ENCODE results near the gene MCRIP2. TPM values are rescaled to one million over a fixed set of nuclear protein-coding genes. Genes with fewer than 3 reads are reported as not detected.
A peak's percentile ranks its signal among the peaks of the same experiment; 100 is the strongest.

The MCRIP2 gene
- total RNA-seq, 6 experiments from 2014 or later, result 48.8 to 130 (median 76.7) TPM

DNA sequence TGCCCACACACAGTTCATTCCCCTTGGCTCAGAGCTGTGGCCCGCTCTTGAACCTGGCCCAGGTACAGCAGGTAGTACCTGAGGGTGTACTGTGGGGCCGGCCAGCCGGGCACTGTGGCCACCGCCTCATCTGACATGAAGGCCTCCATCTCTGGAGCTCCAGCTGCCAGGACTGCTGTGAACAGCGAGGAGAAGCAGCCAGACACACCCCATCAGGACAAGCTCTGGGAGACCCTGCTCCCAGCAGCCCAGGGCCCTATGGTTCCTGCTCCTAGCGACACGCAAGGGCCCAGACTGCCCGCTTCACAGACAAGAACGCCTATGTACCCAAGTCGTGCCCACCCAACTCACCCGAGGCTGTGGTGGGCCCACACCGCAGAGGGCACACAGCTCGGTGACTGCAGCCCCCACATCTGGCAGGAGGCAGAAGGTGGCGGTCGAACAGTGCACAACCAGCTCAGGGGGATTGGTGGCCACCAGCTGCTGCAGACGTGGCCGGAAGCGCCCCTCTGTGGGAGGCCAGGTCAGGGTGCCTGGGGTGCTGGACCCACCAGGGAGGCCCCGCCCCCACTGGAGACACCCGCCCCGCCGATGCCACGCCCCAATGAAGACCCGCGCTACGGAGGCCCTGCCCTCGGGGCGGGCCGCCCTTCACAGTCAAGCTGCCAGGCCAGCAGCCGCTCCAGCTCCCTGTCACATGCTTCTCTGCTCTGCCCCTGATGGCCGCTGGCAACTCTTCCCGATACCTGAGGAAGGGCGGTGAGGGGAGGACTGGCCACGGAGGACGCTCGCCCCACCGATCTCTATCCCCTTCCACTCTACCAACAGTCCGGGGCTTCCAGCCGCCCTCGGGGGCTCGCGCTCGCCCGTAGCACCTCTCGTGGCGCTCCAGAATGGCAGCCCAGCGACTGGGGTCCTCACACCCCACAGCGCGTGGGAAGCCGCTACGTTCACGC, 37.5 kb downstream of the MCRIP2 start:
- Histone ChIP-seq H3K9me3 (no peaks in the 10 kb centered on the region), H3K4me3 (peak overlapping the region; percentile 38 to 52 (median 50)), H3K4me1 (peaks cover 0 to 34% (median 13%) of the 10 kb centered on the region in 4 donors), H3K27ac (peak overlapping the region in 2 of 3 donors; percentile 45 to 55), H3K36me3 (peaks cover 0 to 14% (median 7%) of the 10 kb centered on the region in 4 donors), H3K27me3 (no peaks in the 10 kb centered on the region)
- intact Hi-C loops (cut with DNase I), result no loop called here
- WGBS (ENCODE audit: insufficient coverage, low coverage, low lambda C conversion rate, missing lambda C conversion rate), result 5% methylated on average over 4 of the region's 52 CpGs
- peak; percentile 11 to 46 (median 40) for ATAC-seq
- TF ChIP-seq, protein P1, sequence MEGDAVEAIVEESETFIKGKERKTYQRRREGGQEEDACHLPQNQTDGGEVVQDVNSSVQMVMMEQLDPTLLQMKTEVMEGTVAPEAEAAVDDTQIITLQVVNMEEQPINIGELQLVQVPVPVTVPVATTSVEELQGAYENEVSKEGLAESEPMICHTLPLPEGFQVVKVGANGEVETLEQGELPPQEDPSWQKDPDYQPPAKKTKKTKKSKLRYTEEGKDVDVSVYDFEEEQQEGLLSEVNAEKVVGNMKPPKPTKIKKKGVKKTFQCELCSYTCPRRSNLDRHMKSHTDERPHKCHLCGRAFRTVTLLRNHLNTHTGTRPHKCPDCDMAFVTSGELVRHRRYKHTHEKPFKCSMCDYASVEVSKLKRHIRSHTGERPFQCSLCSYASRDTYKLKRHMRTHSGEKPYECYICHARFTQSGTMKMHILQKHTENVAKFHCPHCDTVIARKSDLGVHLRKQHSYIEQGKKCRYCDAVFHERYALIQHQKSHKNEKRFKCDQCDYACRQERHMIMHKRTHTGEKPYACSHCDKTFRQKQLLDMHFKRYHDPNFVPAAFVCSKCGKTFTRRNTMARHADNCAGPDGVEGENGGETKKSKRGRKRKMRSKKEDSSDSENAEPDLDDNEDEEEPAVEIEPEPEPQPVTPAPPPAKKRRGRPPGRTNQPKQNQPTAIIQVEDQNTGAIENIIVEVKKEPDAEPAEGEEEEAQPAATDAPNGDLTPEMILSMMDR (IDR thresholded peaks at IDR 0.05), result no peak
- no peak for TF ChIP-seq POLR2A (IDR thresholded peaks at IDR 0.05)
- peak; percentile 76 to 89 (median 86) for DNase-seq

DNA sequence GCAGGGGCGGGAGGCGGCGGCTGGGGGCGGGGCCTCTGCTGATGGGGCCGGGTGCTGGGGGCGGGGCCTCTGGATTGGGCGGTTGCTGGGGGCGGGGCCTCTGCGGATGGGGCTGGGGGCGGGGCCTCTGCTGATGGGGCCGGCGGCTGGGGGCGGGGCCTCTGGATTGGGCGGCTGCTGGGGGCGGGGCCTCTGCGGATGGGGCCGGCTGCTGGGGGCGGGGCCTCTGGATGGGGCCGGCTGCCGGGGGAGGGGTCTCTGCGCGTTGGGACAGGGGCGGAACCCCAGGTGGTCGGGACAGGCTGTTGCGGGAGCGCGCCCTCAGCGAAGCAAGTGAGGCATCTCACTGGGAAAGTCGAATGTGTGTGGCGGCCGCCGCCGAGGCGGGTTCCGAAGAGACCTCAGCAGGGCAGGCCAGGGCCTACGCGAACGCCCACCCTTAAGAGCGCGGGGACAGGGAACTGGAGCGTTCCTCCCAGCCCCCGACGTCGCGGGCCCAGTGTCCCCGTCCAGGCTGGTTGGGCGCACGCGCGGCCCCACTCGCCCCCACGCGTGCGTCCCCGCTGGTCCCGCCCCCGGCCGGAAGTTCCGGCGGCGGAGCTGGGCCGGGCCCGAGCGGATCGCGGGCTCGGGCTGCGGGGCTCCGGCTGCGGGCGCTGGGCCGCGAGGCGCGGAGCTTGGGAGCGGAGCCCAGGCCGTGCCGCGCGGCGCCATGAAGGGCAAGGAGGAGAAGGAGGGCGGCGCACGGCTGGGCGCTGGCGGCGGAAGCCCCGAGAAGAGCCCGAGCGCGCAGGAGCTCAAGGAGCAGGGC, 38.4 kb downstream of the MCRIP2 start, which contains the start of gene STUB1:
TSS of gene STUB1 (plus strand) at position 597 of the 811 bp plus-strand sequence. CDS start at position 713, 116 bp downstream.
- intact Hi-C loops (cut with DNase I), result no loop called here
- peak within 1 kb of the TSS; percentile 71 to 86 (median 75) for H3K27ac ChIP-seq

GRCh38 chr16:680625-680945, 39.0 kb downstream of the MCRIP2 start:
- DNase-seq (no peak), ATAC-seq (no peak)
- peaks cover 0 to 41% (median 13%) of the 10 kb centered on the region in 4 donors for H3K4me1 ChIP-seq
- H3K9me3 ChIP-seq, result no peaks in the 10 kb centered on the region
- H3K27me3 ChIP-seq, result no peaks in the 10 kb centered on the region
- H3K36me3 ChIP-seq, result peaks cover 0 to 14% (median 7%) of the 10 kb centered on the region in 4 donors
- peak overlapping the region; percentile 71 to 86 (median 75) for H3K27ac ChIP-seq
- no CpG with 5 or more reads among the region's 38 CpGs for WGBS (ENCODE audit: insufficient coverage, low coverage, low lambda C conversion rate, missing lambda C conversion rate)
- H3K4me3 ChIP-seq, result peak overlapping the region; percentile 62 to 77 (median 67)
- intact Hi-C loops (cut with DNase I), result no loop called here
- TF ChIP-seq POLR2A (IDR thresholded peaks at IDR 0.05), result no peak
- TF ChIP-seq, protein P1 (IDR thresholded peaks at IDR 0.05), result no peak

More for the DNA sequence above, 38.4 kb downstream of the MCRIP2 start, which contains the start of gene STUB1:
- peaks cover 0 to 14% (median 7%) of the 10 kb centered on the region in 4 donors for H3K36me3 ChIP-seq
- TF ChIP-seq, protein P1 (IDR thresholded peaks at IDR 0.05), result no peak
- peak; percentile 81 for TF ChIP-seq POLR2A (IDR thresholded peaks at IDR 0.05)
- 0% methylated on average over 3 of the region's 91 CpGs for WGBS (ENCODE audit: insufficient coverage, low coverage, low lambda C conversion rate, missing lambda C conversion rate)
- ATAC-seq, result peak; percentile 73 to 83 (median 78)
- peaks cover 0 to 41% (median 13%) of the 10 kb centered on the region in 4 donors for H3K4me1 ChIP-seq
- peak within 1 kb of the TSS; percentile 62 to 77 (median 67) for H3K4me3 ChIP-seq
- no peaks in the 10 kb centered on the region for H3K27me3 ChIP-seq
- peak; percentile 94 for DNase-seq
- H3K9me3 ChIP-seq, result no peaks in the 10 kb centered on the region

DNA sequence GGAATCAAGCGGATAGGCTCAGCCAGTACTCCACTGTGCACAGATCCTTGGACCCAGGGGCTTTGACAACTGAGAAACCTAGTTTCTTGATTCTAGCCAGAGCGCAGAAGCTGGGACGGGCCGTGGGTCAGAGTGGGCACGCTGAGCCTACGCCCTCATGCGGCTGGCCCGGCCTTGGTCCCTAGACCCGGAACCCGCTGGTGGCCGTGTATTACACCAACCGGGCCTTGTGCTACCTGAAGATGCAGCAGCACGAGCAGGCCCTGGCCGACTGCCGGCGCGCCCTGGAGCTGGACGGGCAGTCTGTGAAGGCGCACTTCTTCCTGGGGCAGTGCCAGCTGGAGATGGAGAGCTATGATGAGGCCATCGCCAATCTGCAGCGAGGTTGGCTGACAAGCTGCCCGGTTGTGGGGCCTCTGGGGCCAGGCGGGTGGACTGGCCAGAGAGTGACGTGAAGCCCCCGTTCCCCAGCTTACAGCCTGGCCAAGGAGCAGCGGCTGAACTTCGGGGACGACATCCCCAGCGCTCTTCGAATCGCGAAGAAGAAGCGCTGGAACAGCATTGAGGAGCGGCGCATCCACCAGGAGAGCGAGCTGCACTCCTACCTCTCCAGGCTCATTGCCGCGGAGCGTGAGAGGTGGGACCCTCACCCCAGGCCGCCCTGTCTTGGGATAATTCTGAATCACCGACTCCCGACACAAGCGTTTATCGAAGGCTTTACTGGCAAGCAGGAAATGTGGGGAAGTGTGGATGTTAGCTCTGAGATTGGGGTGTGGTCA, 39.5 kb downstream of the MCRIP2 start:
- ATAC-seq (no peak), DNase-seq (peak in 2 of 3 donors; percentile 75 to 76)
- 30% methylated on average over 16 of the region's 44 CpGs for WGBS (ENCODE audit: insufficient coverage, low coverage, low lambda C conversion rate, missing lambda C conversion rate)
- H3K36me3 ChIP-seq, result peaks cover 0 to 14% (median 7%) of the 10 kb centered on the region in 4 donors
- no peaks in the 10 kb centered on the region for H3K27me3 ChIP-seq
- peak overlapping the region in 2 of 3 donors; percentile 71 to 86 for H3K27ac ChIP-seq
- H3K4me1 ChIP-seq, result peaks cover 0 to 41% (median 13%) of the 10 kb centered on the region in 4 donors
- H3K4me3 ChIP-seq, result peak overlapping the region; percentile 62 to 77 (median 67)
- intact Hi-C loops (cut with DNase I), result no loop called here
- H3K9me3 ChIP-seq, result no peaks in the 10 kb centered on the region
- TF ChIP-seq, protein P1 (IDR thresholded peaks at IDR 0.05), result peak in 1 of 4 donors; percentile 19
- TF ChIP-seq POLR2A (IDR thresholded peaks at IDR 0.05), result no peak

Measured in right lobe of liver (tissue), 6 donors.